Parathyroid adenoma (tissue), 2 donors: ENCODE data around the gene UNCX.
A peak's percentile ranks its signal among the peaks of the same experiment; 100 is the strongest.
"Not testable (repeated sequence)": the region's sequence is repeated elsewhere in the genome, so short reads cannot be mapped to it uniquely, and the experiment has no call there.

Source experiments
- H2AFZ ChIP-seq: fragments of 300-600 bp; sonication (generic); one replicate; pipeline ENCODE4 v1.7.0; 2017; ENCODE audit warnings: antibody characterized with exemption, mild to moderate bottlenecking
- H3K27ac ChIP-seq: fragments of 300-600 bp; sonication (generic); one replicate; pipeline ENCODE4 v1.7.0; 2017
- H3K27me3 ChIP-seq: fragments of 300-600 bp; sonication (generic); one replicate; pipeline ENCODE4 v1.7.0; 2017; ENCODE audit warnings: low read length; ENCODE audit not compliant: control insufficient read depth, insufficient read depth
- H3K36me3 ChIP-seq: fragments of 300-600 bp; sonication (generic); one replicate; pipeline ENCODE4 v1.7.0; 2017; ENCODE audit warnings: low read length; ENCODE audit not compliant: control insufficient read depth, insufficient read depth
- H3K4me1 ChIP-seq: fragments of 300-600 bp; sonication (generic); one replicate; pipeline ENCODE4 v1.7.0; 2017; ENCODE audit warnings: control low read depth
- H3K4me2 ChIP-seq: fragments of 300-600 bp; sonication (generic); one replicate; pipeline ENCODE4 v1.7.0; 2017; ENCODE audit warnings: low read length
- H3K4me3 ChIP-seq: fragments of 300-600 bp; sonication (generic); one replicate; pipeline ENCODE4 v1.7.0; 2017; ENCODE audit warnings: low read depth, low read length
- H3K79me2 ChIP-seq: fragments of 300-600 bp; sonication (generic); one replicate; pipeline ENCODE4 v1.7.0; 2017; ENCODE audit warnings: control low read depth
- H3K9ac ChIP-seq: fragments of 300-600 bp; sonication (generic); one replicate; pipeline ENCODE4 v1.7.0; 2017; ENCODE audit warnings: mild to moderate bottlenecking
- H3K9me3 ChIP-seq: fragments of 300-600 bp; sonication (generic); one replicate; pipeline ENCODE4 v1.7.0; 2017; ENCODE audit warnings: low read length; ENCODE audit not compliant: control insufficient read depth
- CTCF ChIP-seq: fragments of 300-600 bp; sonication (generic); IDR thresholded peaks from one replicate; pipeline ENCODE4 v1.7.0; 2017; ENCODE audit warnings: antibody characterized with exemption, mild to moderate bottlenecking
- donor health status: primary hyperparathyroidism.

UNCX gene

DNA sequence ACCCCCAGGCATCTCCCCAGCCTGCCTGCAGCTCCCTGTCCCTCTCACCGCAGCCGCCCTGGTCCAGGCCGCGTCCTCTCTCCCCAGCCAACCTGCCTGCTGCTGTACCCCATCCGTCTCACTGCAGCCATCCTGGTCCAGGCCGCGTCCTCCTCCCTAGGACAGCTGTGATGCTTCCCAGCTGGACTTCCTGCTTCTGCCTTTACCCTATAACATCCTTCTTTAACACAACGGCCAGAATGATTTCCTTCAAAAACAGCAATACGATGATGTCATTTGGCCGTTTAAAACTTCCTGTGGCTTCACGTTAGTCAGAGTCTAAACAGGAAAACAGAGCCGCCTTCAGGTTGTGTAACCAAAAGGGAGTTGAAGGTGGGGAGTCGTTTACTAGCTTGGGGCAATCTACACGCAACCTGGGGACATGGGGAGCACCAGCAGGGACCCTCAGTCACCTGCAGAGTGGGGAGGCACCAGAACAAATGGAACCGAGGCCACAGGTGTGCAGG lies 40.4 kb upstream of the UNCX start:
- no peak overlapping the region for H2AFZ ChIP-seq
- no peaks in the 10 kb centered on the region for H3K4me1 ChIP-seq
- no peaks in the 10 kb centered on the region for H3K79me2 ChIP-seq
- no peak for TF ChIP-seq CTCF
- no peaks in the 10 kb centered on the region for H3K36me3 ChIP-seq
- no peaks in the 10 kb centered on the region for H3K9me3 ChIP-seq
- H3K4me2 ChIP-seq = no peak overlapping the region
- H3K27me3 ChIP-seq = no peaks in the 10 kb centered on the region
- H3K4me3 ChIP-seq = no peak overlapping the region
- no peak overlapping the region for H3K27ac ChIP-seq
- no peak overlapping the region for H3K9ac ChIP-seq

- H3K4me3 ChIP-seq = no peak overlapping the region
- H3K36me3 ChIP-seq = no peaks in the 10 kb centered on the region
- no peaks in the 10 kb centered on the region for H3K79me2 ChIP-seq
- no peaks in the 10 kb centered on the region for H3K4me1 ChIP-seq
- no peak overlapping the region for H3K9ac ChIP-seq
- TF ChIP-seq CTCF = peak; percentile 66
- H3K27ac ChIP-seq = no peak overlapping the region
- H2AFZ ChIP-seq = no peak overlapping the region
- H3K4me2 ChIP-seq = no peak overlapping the region
- no peaks in the 10 kb centered on the region for H3K9me3 ChIP-seq
- H3K27me3 ChIP-seq = no peaks in the 10 kb centered on the region
These were observed 38.9 kb upstream of the UNCX start for GRCh38 chr7:1193593-1194424.

GRCh38 chr7:1196441-1196840 lies 36.2 kb upstream of the UNCX start:
- not testable (repeated sequence) for H3K4me1 ChIP-seq, H3K9ac ChIP-seq, H3K79me2 ChIP-seq, H3K27me3 ChIP-seq, H3K4me3 ChIP-seq, H3K36me3 ChIP-seq, H3K27ac ChIP-seq, H3K9me3 ChIP-seq, H2AFZ ChIP-seq, H3K4me2 ChIP-seq

GRCh38 chr7:1196950-1197349 lies 35.7 kb upstream of the UNCX start:
- H3K27me3 ChIP-seq = no peaks in the 10 kb centered on the region
- no peaks in the 10 kb centered on the region for H3K36me3 ChIP-seq
- H2AFZ ChIP-seq = no peak overlapping the region
- no peak overlapping the region for H3K9ac ChIP-seq
- H3K4me3 ChIP-seq = no peak overlapping the region
- TF ChIP-seq CTCF = no peak
- no peak overlapping the region for H3K27ac ChIP-seq
- H3K4me1 ChIP-seq = no peaks in the 10 kb centered on the region
- no peaks in the 10 kb centered on the region for H3K9me3 ChIP-seq
- H3K4me2 ChIP-seq = no peak overlapping the region
- H3K79me2 ChIP-seq = no peaks in the 10 kb centered on the region

DNA sequence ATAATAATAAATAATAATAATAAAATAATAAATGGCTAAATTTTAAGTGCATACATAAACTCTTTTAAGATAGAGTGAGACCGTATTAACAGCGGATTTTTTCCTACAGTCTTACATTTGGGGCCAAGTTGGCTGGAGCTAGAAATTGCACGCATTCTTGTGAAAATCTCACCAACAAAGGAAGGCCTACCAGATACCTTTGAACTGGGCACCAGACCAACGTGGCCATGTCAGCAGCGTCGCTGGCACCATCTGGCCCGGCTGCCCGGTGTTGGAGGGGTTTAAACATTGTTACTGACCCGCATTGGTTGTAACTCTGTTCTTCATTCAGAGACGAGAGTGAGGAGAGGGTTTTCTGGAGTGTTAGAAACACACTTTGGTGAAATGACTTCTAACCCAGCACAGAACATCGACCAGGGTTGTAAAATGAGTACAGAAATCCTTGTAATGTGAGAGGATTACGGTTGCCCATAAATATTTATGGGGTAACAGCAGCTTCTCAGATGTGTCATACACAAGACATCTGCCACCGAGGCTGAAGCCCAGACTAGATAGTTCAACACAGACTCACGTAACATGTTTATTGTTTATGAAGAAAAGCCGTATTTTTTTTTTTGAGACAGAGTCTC lies 34.6 kb upstream of the UNCX start:
- Histone ChIP-seq H3K4me3 (no peak overlapping the region), H3K27ac (no peak overlapping the region), H3K9ac (no peak overlapping the region), H3K4me2 (no peak overlapping the region), H3K79me2 (no peaks in the 10 kb centered on the region), H3K36me3 (no peaks in the 10 kb centered on the region), H2AFZ (no peak overlapping the region), H3K4me1 (no peaks in the 10 kb centered on the region), H3K9me3 (no peaks in the 10 kb centered on the region), H3K27me3 (no peaks in the 10 kb centered on the region)
- no peak for TF ChIP-seq CTCF
